Osteocyte (in vitro differentiated cells): ENCODE data around the gene ATP8A2. TPM values are rescaled to one million over a fixed set of nuclear protein-coding genes. Genes with fewer than 3 reads are reported as not detected.

ENCODE experiments used
- DNase-seq: peaks from one replicate; pipeline ENCODE4 v3.0.0; 2021; ENCODE audit warnings: mixed read lengths; ENCODE audit not compliant: unreplicated experiment; ENCODE audit errors: extremely low spot score
- H3K27ac Mint-ChIP-seq: one replicate; pipeline ENCODE4 v1.8.0; 2021; ENCODE audit warnings: mild to moderate bottlenecking, mixed read lengths; ENCODE audit not compliant: unreplicated experiment
- H3K27me3 Mint-ChIP-seq: one replicate; pipeline ENCODE4 v1.8.0; 2021; ENCODE audit warnings: mixed read lengths; ENCODE audit not compliant: unreplicated experiment
- H3K36me3 Mint-ChIP-seq: one replicate; pipeline ENCODE4 v1.8.0; 2021; ENCODE audit warnings: mixed read lengths; ENCODE audit not compliant: unreplicated experiment
- H3K4me1 Mint-ChIP-seq: one replicate; pipeline ENCODE4 v1.8.0; 2021; ENCODE audit warnings: mixed read lengths; ENCODE audit not compliant: unreplicated experiment
- H3K4me3 Mint-ChIP-seq: one replicate; pipeline ENCODE4 v1.8.0; 2021; ENCODE audit warnings: mild to moderate bottlenecking, moderate library complexity, mixed read lengths; ENCODE audit not compliant: unreplicated experiment
- H3K9me3 Mint-ChIP-seq: one replicate; pipeline ENCODE4 v1.8.0; 2021; ENCODE audit warnings: mixed read lengths; ENCODE audit not compliant: unreplicated experiment
- CTCF ChIP-seq: fragments of 200-600 bp; sonication (generic); IDR thresholded peaks from 2 replicates; pipeline ENCODE4 v1.5.0; 2021; ENCODE audit warnings: antibody characterized with exemption, mild to moderate bottlenecking, moderate library complexity
- total RNA-seq: library from RNA; stranded (reverse); gene quantifications from 2 replicates; pipeline ENCODE4 v1.2.1, GENCODE V29; 2021

ATP8A2 gene
- total RNA-seq, 1 donor from 2014 or later, result 1.1 TPM

DNA sequence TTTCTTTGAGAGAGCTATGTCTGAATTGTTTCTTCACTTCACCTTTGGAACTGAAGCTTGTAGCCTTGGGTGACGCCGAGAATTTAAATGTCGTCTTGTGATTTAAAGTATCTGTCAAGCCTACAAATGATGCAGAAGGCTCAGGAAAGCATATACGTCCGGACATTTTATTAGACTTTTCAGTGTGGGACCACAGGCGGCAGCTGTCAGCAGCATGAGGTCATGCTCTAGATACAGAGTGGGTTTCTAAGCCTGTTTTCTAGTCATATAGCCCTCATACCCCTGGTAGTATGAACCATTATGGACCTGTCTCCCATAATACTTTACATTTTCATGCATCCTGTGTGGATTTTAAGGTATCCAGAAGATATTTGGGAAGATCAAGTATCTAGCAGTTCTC is 212.3 kb downstream of the ATP8A2 start:
- Mint-ChIP-seq H3K27me3 (no peaks in the 10 kb centered on the region), H3K36me3 (no peaks in the 10 kb centered on the region), H3K27ac (no peak overlapping the region), H3K9me3 (no peaks in the 10 kb centered on the region), H3K4me1 (peaks cover 8% of the 10 kb centered on the region), H3K4me3 (no peak overlapping the region)
- DNase-seq, result no peak
- no peak for TF ChIP-seq CTCF

- DNase-seq, result no peak
Measured at GRCh38 chr13:25585000-25585399, 213.2 kb downstream of the ATP8A2 start.

GRCh38 chr13:25587326-25587980 is 215.7 kb downstream of the ATP8A2 start:
- Mint-ChIP-seq H3K27me3 (no peaks in the 10 kb centered on the region), H3K4me3 (no peak overlapping the region), H3K9me3 (no peaks in the 10 kb centered on the region), H3K27ac (no peak overlapping the region), H3K36me3 (no peaks in the 10 kb centered on the region), H3K4me1 (peaks cover 4% of the 10 kb centered on the region)
- TF ChIP-seq CTCF, result no peak
- no peak for DNase-seq

More at GRCh38 chr13:25585000-25585399, 213.2 kb downstream of the ATP8A2 start:
- no peak overlapping the region for H3K27ac Mint-ChIP-seq
- no peaks in the 10 kb centered on the region for H3K36me3 Mint-ChIP-seq
- no peaks in the 10 kb centered on the region for H3K9me3 Mint-ChIP-seq
- no peak overlapping the region for H3K4me3 Mint-ChIP-seq
- peaks cover 4% of the 10 kb centered on the region for H3K4me1 Mint-ChIP-seq
- no peaks in the 10 kb centered on the region for H3K27me3 Mint-ChIP-seq
- no peak for TF ChIP-seq CTCF

GRCh38 chr13:25588336-25589060 is 216.7 kb downstream of the ATP8A2 start:
- no peaks in the 10 kb centered on the region for H3K36me3 Mint-ChIP-seq
- H3K9me3 Mint-ChIP-seq, result no peaks in the 10 kb centered on the region
- no peak for TF ChIP-seq CTCF
- no peak overlapping the region for H3K27ac Mint-ChIP-seq
- DNase-seq, result no peak
- peaks cover 4% of the 10 kb centered on the region for H3K4me1 Mint-ChIP-seq
- H3K4me3 Mint-ChIP-seq, result no peak overlapping the region
- no peaks in the 10 kb centered on the region for H3K27me3 Mint-ChIP-seq

- H3K27me3 Mint-ChIP-seq, result no peaks in the 10 kb centered on the region
- no peaks in the 10 kb centered on the region for H3K9me3 Mint-ChIP-seq
- no peaks in the 10 kb centered on the region for H3K4me1 Mint-ChIP-seq
- H3K27ac Mint-ChIP-seq, result no peak overlapping the region
- H3K4me3 Mint-ChIP-seq, result no peak overlapping the region
- no peak for DNase-seq
- H3K36me3 Mint-ChIP-seq, result no peaks in the 10 kb centered on the region
- no peak for TF ChIP-seq CTCF
Measured at GRCh38 chr13:25598421-25598820, 226.6 kb downstream of the ATP8A2 start.
